ENCODE measurements around the gene ADM5.
"Not testable (repeated sequence)": the region's sequence is repeated elsewhere in the genome, so short reads cannot be mapped to it uniquely, and the experiment has no call there.

Gene ADM5

GRCh38 chr19:49713236-49713845 is 23.9 kb downstream of the ADM5 start:
- no peak overlapping the region for H3K4me3 ChIP-seq (ENCODE audit: low read depth in 1 of 2, low read length in 2 of 2)

GRCh38 chr19:49716154-49716553 is 26.8 kb downstream of the ADM5 start:
- Histone ChIP-seq H3K27ac (ENCODE audit: low read depth, low read length) (no peak overlapping the region), H3K36me3 (ENCODE audit: insufficient read depth, low read length) (no peaks in the 10 kb centered on the region), H3K9ac (ENCODE audit: low read length) (no peak overlapping the region), H3K4me3 (ENCODE audit: low read depth in 1 of 2, low read length in 2 of 2) (no peak overlapping the region), H3K9me3 (ENCODE audit: low read length) (no peaks in the 10 kb centered on the region), H3K27me3 (ENCODE audit: control insufficient read depth in 1 of 2, insufficient read depth in 2 of 2, low read length in 2 of 2) (no peaks in the 10 kb centered on the region), H3K4me1 (ENCODE audit: insufficient read depth, low read length) (no peaks in the 10 kb centered on the region)

More at GRCh38 chr19:49713236-49713845, 23.9 kb downstream of the ADM5 start:
- H3K9me3 ChIP-seq (ENCODE audit: low read length), result no peaks in the 10 kb centered on the region
- H3K4me1 ChIP-seq (ENCODE audit: insufficient read depth, low read length), result no peaks in the 10 kb centered on the region
- H3K27me3 ChIP-seq (ENCODE audit: control insufficient read depth in 1 of 2, insufficient read depth in 2 of 2, low read length in 2 of 2), result no peaks in the 10 kb centered on the region
- H3K36me3 ChIP-seq (ENCODE audit: insufficient read depth, low read length), result no peaks in the 10 kb centered on the region
- no peak overlapping the region for H3K9ac ChIP-seq (ENCODE audit: low read length)
- no peak overlapping the region for H3K27ac ChIP-seq (ENCODE audit: low read depth, low read length)

GRCh38 chr19:49718511-49718910 is 29.1 kb downstream of the ADM5 start:
- Histone ChIP-seq H3K36me3 (ENCODE audit: insufficient read depth, low read length) (no peaks in the 10 kb centered on the region), H3K9ac (ENCODE audit: low read length) (no peak overlapping the region), H3K27ac (ENCODE audit: low read depth, low read length) (no peak overlapping the region), H3K9me3 (ENCODE audit: low read length) (no peaks in the 10 kb centered on the region), H3K4me3 (ENCODE audit: low read depth in 1 of 2, low read length in 2 of 2) (no peak overlapping the region), H3K27me3 (ENCODE audit: control insufficient read depth in 1 of 2, insufficient read depth in 2 of 2, low read length in 2 of 2) (no peaks in the 10 kb centered on the region), H3K4me1 (ENCODE audit: insufficient read depth, low read length) (no peaks in the 10 kb centered on the region)

GRCh38 chr19:49718991-49719390 is 29.6 kb downstream of the ADM5 start:
- H3K9ac ChIP-seq (ENCODE audit: low read length), result no peak overlapping the region
- no peaks in the 10 kb centered on the region for H3K9me3 ChIP-seq (ENCODE audit: low read length)
- no peak overlapping the region for H3K4me3 ChIP-seq (ENCODE audit: low read depth in 1 of 2, low read length in 2 of 2)
- H3K27me3 ChIP-seq (ENCODE audit: control insufficient read depth in 1 of 2, insufficient read depth in 2 of 2, low read length in 2 of 2), result no peaks in the 10 kb centered on the region
- H3K36me3 ChIP-seq (ENCODE audit: insufficient read depth, low read length), result no peaks in the 10 kb centered on the region
- no peaks in the 10 kb centered on the region for H3K4me1 ChIP-seq (ENCODE audit: insufficient read depth, low read length)
- H3K27ac ChIP-seq (ENCODE audit: low read depth, low read length), result no peak overlapping the region

- H3K36me3 ChIP-seq (ENCODE audit: insufficient read depth, low read length); H3K27me3 ChIP-seq (ENCODE audit: control insufficient read depth in 1 of 2, insufficient read depth in 2 of 2, low read length in 2 of 2); H3K4me3 ChIP-seq (ENCODE audit: low read depth in 1 of 2, low read length in 2 of 2); H3K27ac ChIP-seq (ENCODE audit: low read depth, low read length); H3K4me1 ChIP-seq (ENCODE audit: insufficient read depth, low read length); H3K9me3 ChIP-seq (ENCODE audit: low read length); H3K9ac ChIP-seq (ENCODE audit: low read length): not testable (repeated sequence)
Observed at GRCh38 chr19:49719420-49719819, 30.0 kb downstream of the ADM5 start.

- Histone ChIP-seq H3K27me3 (ENCODE audit: control insufficient read depth in 1 of 2, insufficient read depth in 2 of 2, low read length in 2 of 2) (no peaks in the 10 kb centered on the region), H3K27ac (ENCODE audit: low read depth, low read length) (no peak overlapping the region), H3K4me1 (ENCODE audit: insufficient read depth, low read length) (no peaks in the 10 kb centered on the region), H3K9me3 (ENCODE audit: low read length) (no peaks in the 10 kb centered on the region), H3K4me3 (ENCODE audit: low read depth in 1 of 2, low read length in 2 of 2) (no peak overlapping the region), H3K36me3 (ENCODE audit: insufficient read depth, low read length) (no peaks in the 10 kb centered on the region), H3K9ac (ENCODE audit: low read length) (no peak overlapping the region)
Observed at GRCh38 chr19:49727217-49728030, 38.0 kb downstream of the ADM5 start.

GRCh38 chr19:49730166-49730565 is 40.8 kb downstream of the ADM5 start:
- no peaks in the 10 kb centered on the region for H3K9me3 ChIP-seq (ENCODE audit: low read length)
- H3K4me3 ChIP-seq (ENCODE audit: low read depth in 1 of 2, low read length in 2 of 2), result no peak overlapping the region
- H3K27me3 ChIP-seq (ENCODE audit: control insufficient read depth in 1 of 2, insufficient read depth in 2 of 2, low read length in 2 of 2), result no peaks in the 10 kb centered on the region
- H3K9ac ChIP-seq (ENCODE audit: low read length), result no peak overlapping the region
- H3K36me3 ChIP-seq (ENCODE audit: insufficient read depth, low read length), result no peaks in the 10 kb centered on the region
- no peak overlapping the region for H3K27ac ChIP-seq (ENCODE audit: low read depth, low read length)
- no peaks in the 10 kb centered on the region for H3K4me1 ChIP-seq (ENCODE audit: insufficient read depth, low read length)

- Histone ChIP-seq H3K9ac (ENCODE audit: low read length) (no peak overlapping the region), H3K4me1 (ENCODE audit: insufficient read depth, low read length) (no peaks in the 10 kb centered on the region), H3K27me3 (ENCODE audit: control insufficient read depth in 1 of 2, insufficient read depth in 2 of 2, low read length in 2 of 2) (no peaks in the 10 kb centered on the region)
Observed at GRCh38 chr19:49738268-49738667, 48.9 kb downstream of the ADM5 start.

GRCh38 chr19:49739098-49739497 is 49.7 kb downstream of the ADM5 start:
- Histone ChIP-seq H3K9ac (ENCODE audit: low read length) (no peak overlapping the region), H3K4me1 (ENCODE audit: insufficient read depth, low read length) (no peaks in the 10 kb centered on the region), H3K27ac (ENCODE audit: low read depth, low read length) (no peak overlapping the region), H3K9me3 (ENCODE audit: low read length) (no peaks in the 10 kb centered on the region), H3K4me3 (ENCODE audit: low read depth in 1 of 2, low read length in 2 of 2) (no peak overlapping the region), H3K27me3 (ENCODE audit: control insufficient read depth in 1 of 2, insufficient read depth in 2 of 2, low read length in 2 of 2) (no peaks in the 10 kb centered on the region), H3K36me3 (ENCODE audit: insufficient read depth, low read length) (no peaks in the 10 kb centered on the region)

More at GRCh38 chr19:49738268-49738667, 48.9 kb downstream of the ADM5 start:
- Histone ChIP-seq H3K9me3 (ENCODE audit: low read length) (no peaks in the 10 kb centered on the region), H3K27ac (ENCODE audit: low read depth, low read length) (no peak overlapping the region), H3K4me3 (ENCODE audit: low read depth in 1 of 2, low read length in 2 of 2) (no peak overlapping the region), H3K36me3 (ENCODE audit: insufficient read depth, low read length) (no peaks in the 10 kb centered on the region)

GRCh38 chr19:49739933-49740332 is 50.5 kb downstream of the ADM5 start:
- Histone ChIP-seq H3K36me3 (ENCODE audit: insufficient read depth, low read length) (no peaks in the 10 kb centered on the region), H3K4me3 (ENCODE audit: low read depth in 1 of 2, low read length in 2 of 2) (no peak overlapping the region), H3K27ac (ENCODE audit: low read depth, low read length) (no peak overlapping the region), H3K9me3 (ENCODE audit: low read length) (no peaks in the 10 kb centered on the region), H3K27me3 (ENCODE audit: control insufficient read depth in 1 of 2, insufficient read depth in 2 of 2, low read length in 2 of 2) (no peaks in the 10 kb centered on the region), H3K4me1 (ENCODE audit: insufficient read depth, low read length) (no peaks in the 10 kb centered on the region), H3K9ac (ENCODE audit: low read length) (no peak overlapping the region)
